ENCODE data around the gene FOXE1.
A peak's percentile ranks its signal among the peaks of the same experiment; 100 is the strongest.

The FOXE1 gene

GRCh38 chr9:97866848-97867247 lies 13.8 kb downstream of the FOXE1 start:
- DNase-seq: peak in 1 of 3 donors; percentile 40

- no peak for DNase-seq
These were observed 15.8 kb downstream of the FOXE1 start for GRCh38 chr9:97868859-97869258.

GRCh38 chr9:97873425-97873824 lies 20.4 kb downstream of the FOXE1 start:
- DNase-seq: no peak

GRCh38 chr9:97873882-97874281 lies 20.9 kb downstream of the FOXE1 start:
- DNase-seq: no peak

GRCh38 chr9:97874624-97875023 lies 21.6 kb downstream of the FOXE1 start:
- DNase-seq: no peak

GRCh38 chr9:97875111-97875510 lies 22.1 kb downstream of the FOXE1 start:
- DNase-seq: no peak

GRCh38 chr9:97876061-97876460 lies 23.0 kb downstream of the FOXE1 start:
- DNase-seq: no peak

GRCh38 chr9:97880336-97880735 lies 27.3 kb downstream of the FOXE1 start:
- no peak for DNase-seq

GRCh38 chr9:97889941-97890887 lies 37.2 kb downstream of the FOXE1 start:
- DNase-seq: peak; percentile 70 to 86 (median 82)

- DNase-seq: no peak
These were observed 38.7 kb downstream of the FOXE1 start for GRCh38 chr9:97891736-97892135.

GRCh38 chr9:97892421-97892820 lies 39.4 kb downstream of the FOXE1 start:
- peak; percentile 36 to 63 (median 51) for DNase-seq

- DNase-seq: no peak
These were observed 42.2 kb downstream of the FOXE1 start for GRCh38 chr9:97895211-97895610.

GRCh38 chr9:97895695-97896332 lies 42.8 kb downstream of the FOXE1 start:
- peak; percentile 68 to 80 (median 70) for DNase-seq

- DNase-seq: no peak
These were observed 47.2 kb downstream of the FOXE1 start for GRCh38 chr9:97900103-97900737.

- peak; percentile 60 to 64 (median 60) for DNase-seq
These were observed 47.9 kb downstream of the FOXE1 start for GRCh38 chr9:97900738-97901565.

- no peak for DNase-seq
These were observed 50.2 kb downstream of the FOXE1 start for GRCh38 chr9:97903177-97903576.

- no peak for DNase-seq
These were observed 51.7 kb downstream of the FOXE1 start for GRCh38 chr9:97904725-97905124.

GRCh38 chr9:97905228-97905627 lies 52.2 kb downstream of the FOXE1 start:
- peak in 2 of 3 donors; percentile 36 to 43 for DNase-seq
